Measurements from ENCODE around the gene KCNK13.
"Not testable (repeated sequence)": the region's sequence is repeated elsewhere in the genome, so short reads cannot be mapped to it uniquely, and the experiment has no call there.

KCNK13 gene

GRCh38 chr14:90079576-90079975, 17.8 kb downstream of the KCNK13 start:
- Histone ChIP-seq H3K27me3 (ENCODE audit: insufficient read depth, low read length, poor library complexity) (peaks cover 2% of the 10 kb centered on the region), H3K4me2 (ENCODE audit: insufficient read depth, low read length) (no peak overlapping the region), H3K4me1 (ENCODE audit: insufficient read depth, low read length) (no peaks in the 10 kb centered on the region), H4K20me1 (ENCODE audit: insufficient read depth, low read length) (no peaks in the 10 kb centered on the region), H3K36me3 (ENCODE audit: insufficient read depth, low read length) (no peaks in the 10 kb centered on the region), H3K79me2 (ENCODE audit: insufficient read depth, low read length) (no peaks in the 10 kb centered on the region), H3K4me3 (ENCODE audit: low read depth in 1 of 2, low read length in 2 of 2) (no peak overlapping the region), H3K9ac (ENCODE audit: low read depth, low read length) (no peak overlapping the region), H3K27ac (ENCODE audit: low read length) (no peak overlapping the region), H3K9me3 (ENCODE audit: insufficient read depth, low read length, severe bottlenecking) (no peaks in the 10 kb centered on the region), H2AFZ (ENCODE audit: low read depth, low read length) (no peak overlapping the region)
- DNase-seq (no peak), ATAC-seq (ENCODE audit: insufficient read depth, low read depth) (no peak)
- TF ChIP-seq CTCF (IDR thresholded peaks at IDR 0.05; ENCODE audit: borderline replicate concordance, extremely low read depth, low read length, poor library complexity, severe bottlenecking) (no peak), EZH2 (IDR thresholded peaks at IDR 0.05; ENCODE audit: borderline replicate concordance, low read depth, low read length, severe bottlenecking) (no peak)

- H3K4me3 ChIP-seq (ENCODE audit: low read depth in 1 of 2, low read length in 2 of 2) = no peak overlapping the region
These were observed 25.6 kb downstream of the KCNK13 start for GRCh38 chr14:90087433-90087832.

GRCh38 chr14:90088176-90088575, 26.4 kb downstream of the KCNK13 start:
- H3K27me3 ChIP-seq (ENCODE audit: insufficient read depth, low read length, poor library complexity) = peaks cover 2% of the 10 kb centered on the region
- H3K4me2 ChIP-seq (ENCODE audit: insufficient read depth, low read length) = no peak overlapping the region
- no peaks in the 10 kb centered on the region for H3K79me2 ChIP-seq (ENCODE audit: insufficient read depth, low read length)
- no peaks in the 10 kb centered on the region for H4K20me1 ChIP-seq (ENCODE audit: insufficient read depth, low read length)
- H3K9ac ChIP-seq (ENCODE audit: low read depth, low read length) = no peak overlapping the region
- no peak for ATAC-seq (ENCODE audit: insufficient read depth, low read depth)
- H3K4me1 ChIP-seq (ENCODE audit: insufficient read depth, low read length) = no peaks in the 10 kb centered on the region
- no peak overlapping the region for H3K4me3 ChIP-seq (ENCODE audit: low read depth in 1 of 2, low read length in 2 of 2)
- no peak overlapping the region for H2AFZ ChIP-seq (ENCODE audit: low read depth, low read length)
- no peaks in the 10 kb centered on the region for H3K36me3 ChIP-seq (ENCODE audit: insufficient read depth, low read length)
- no peak for DNase-seq
- no peaks in the 10 kb centered on the region for H3K9me3 ChIP-seq (ENCODE audit: insufficient read depth, low read length, severe bottlenecking)
- no peak for TF ChIP-seq EZH2 (IDR thresholded peaks at IDR 0.05; ENCODE audit: borderline replicate concordance, low read depth, low read length, severe bottlenecking)
- TF ChIP-seq CTCF (IDR thresholded peaks at IDR 0.05; ENCODE audit: borderline replicate concordance, extremely low read depth, low read length, poor library complexity, severe bottlenecking) = no peak
- no peak overlapping the region for H3K27ac ChIP-seq (ENCODE audit: low read length)

More at GRCh38 chr14:90087433-90087832, 25.6 kb downstream of the KCNK13 start:
- DNase-seq = no peak
- TF ChIP-seq EZH2 (IDR thresholded peaks at IDR 0.05; ENCODE audit: borderline replicate concordance, low read depth, low read length, severe bottlenecking) (no peak), CTCF (IDR thresholded peaks at IDR 0.05; ENCODE audit: borderline replicate concordance, extremely low read depth, low read length, poor library complexity, severe bottlenecking) (no peak)
- Histone ChIP-seq H3K36me3 (ENCODE audit: insufficient read depth, low read length) (no peaks in the 10 kb centered on the region), H3K4me2 (ENCODE audit: insufficient read depth, low read length) (no peak overlapping the region), H4K20me1 (ENCODE audit: insufficient read depth, low read length) (no peaks in the 10 kb centered on the region), H3K79me2 (ENCODE audit: insufficient read depth, low read length) (no peaks in the 10 kb centered on the region), H3K9me3 (ENCODE audit: insufficient read depth, low read length, severe bottlenecking) (no peaks in the 10 kb centered on the region), H2AFZ (ENCODE audit: low read depth, low read length) (no peak overlapping the region), H3K9ac (ENCODE audit: low read depth, low read length) (no peak overlapping the region), H3K4me1 (ENCODE audit: insufficient read depth, low read length) (no peaks in the 10 kb centered on the region), H3K27ac (ENCODE audit: low read length) (no peak overlapping the region), H3K27me3 (ENCODE audit: insufficient read depth, low read length, poor library complexity) (peaks cover 2% of the 10 kb centered on the region)
- ATAC-seq (ENCODE audit: insufficient read depth, low read depth) = no peak

- not testable (repeated sequence) for H3K36me3 ChIP-seq (ENCODE audit: insufficient read depth, low read length); H3K27me3 ChIP-seq (ENCODE audit: insufficient read depth, low read length, poor library complexity); H2AFZ ChIP-seq (ENCODE audit: low read depth, low read length); H3K4me3 ChIP-seq (ENCODE audit: low read depth in 1 of 2, low read length in 2 of 2); ATAC-seq (ENCODE audit: insufficient read depth, low read depth); H3K9ac ChIP-seq (ENCODE audit: low read depth, low read length); H3K79me2 ChIP-seq (ENCODE audit: insufficient read depth, low read length); DNase-seq; H3K27ac ChIP-seq (ENCODE audit: low read length); H4K20me1 ChIP-seq (ENCODE audit: insufficient read depth, low read length); H3K4me2 ChIP-seq (ENCODE audit: insufficient read depth, low read length); H3K9me3 ChIP-seq (ENCODE audit: insufficient read depth, low read length, severe bottlenecking); H3K4me1 ChIP-seq (ENCODE audit: insufficient read depth, low read length)
These were observed 27.7 kb downstream of the KCNK13 start for GRCh38 chr14:90089486-90089885.

Measured in DND-41 (cell line).